PC-9 (cell line): Measurements from ENCODE around the gene ATE1.

ENCODE experiments used
- EZH2 ChIP-seq: fragments of 200-600 bp; sonication (generic); IDR thresholded peaks from 2 replicates; pipeline ENCODE4 v1.8.0; 2017; ENCODE audit warnings: antibody characterized with exemption, low read depth
- TF ChIP-seq, protein P1 (sequence below): fragments of 200-600 bp; sonication (generic); conservative IDR thresholded peaks from 2 replicates; pipeline ENCODE4 v1.6.1; 2017; ENCODE audit warnings: mixed run types, antibody characterized with exemption, mild to moderate bottlenecking, moderate library complexity

DNA sequence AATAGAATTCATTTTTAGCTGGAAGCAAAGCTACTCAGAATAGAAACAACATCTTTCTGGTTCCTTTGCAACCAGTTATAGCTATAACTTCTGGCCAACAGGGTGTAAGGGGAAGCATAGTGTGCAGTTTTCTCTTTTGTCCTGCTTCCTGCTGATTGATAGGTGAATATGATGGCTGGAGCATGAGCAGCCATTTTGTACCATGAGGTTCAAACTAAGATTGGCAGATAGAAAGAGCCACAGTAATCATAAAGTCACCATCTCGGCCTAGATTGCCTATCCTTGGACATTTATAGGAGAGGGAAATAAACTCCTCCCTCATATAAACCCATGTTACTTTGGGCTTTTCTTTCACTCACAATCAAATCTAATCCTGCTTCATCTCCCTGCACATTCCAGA lies 227.4 kb downstream of the ATE1 start:
- TF ChIP-seq, protein P1, sequence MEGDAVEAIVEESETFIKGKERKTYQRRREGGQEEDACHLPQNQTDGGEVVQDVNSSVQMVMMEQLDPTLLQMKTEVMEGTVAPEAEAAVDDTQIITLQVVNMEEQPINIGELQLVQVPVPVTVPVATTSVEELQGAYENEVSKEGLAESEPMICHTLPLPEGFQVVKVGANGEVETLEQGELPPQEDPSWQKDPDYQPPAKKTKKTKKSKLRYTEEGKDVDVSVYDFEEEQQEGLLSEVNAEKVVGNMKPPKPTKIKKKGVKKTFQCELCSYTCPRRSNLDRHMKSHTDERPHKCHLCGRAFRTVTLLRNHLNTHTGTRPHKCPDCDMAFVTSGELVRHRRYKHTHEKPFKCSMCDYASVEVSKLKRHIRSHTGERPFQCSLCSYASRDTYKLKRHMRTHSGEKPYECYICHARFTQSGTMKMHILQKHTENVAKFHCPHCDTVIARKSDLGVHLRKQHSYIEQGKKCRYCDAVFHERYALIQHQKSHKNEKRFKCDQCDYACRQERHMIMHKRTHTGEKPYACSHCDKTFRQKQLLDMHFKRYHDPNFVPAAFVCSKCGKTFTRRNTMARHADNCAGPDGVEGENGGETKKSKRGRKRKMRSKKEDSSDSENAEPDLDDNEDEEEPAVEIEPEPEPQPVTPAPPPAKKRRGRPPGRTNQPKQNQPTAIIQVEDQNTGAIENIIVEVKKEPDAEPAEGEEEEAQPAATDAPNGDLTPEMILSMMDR, result no peak
- no peak for TF ChIP-seq EZH2
